ENCODE data around the gene PCDHGA2. TPM values are rescaled to one million over a fixed set of nuclear protein-coding genes. Genes with fewer than 3 reads are reported as not detected.

Gene PCDHGA2
- total RNA-seq, 1 experiment from 2014 or later: 0.96 TPM

GRCh38 chr5:141326088-141326854, 12.3 kb upstream of the PCDHGA2 start:
- peak overlapping the region; percentile 98 for H3K27ac Mint-ChIP-seq
- ATAC-seq: peak; percentile 91
- H3K9me3 Mint-ChIP-seq: peaks cover 42% of the 10 kb centered on the region
- ChIA-PET POLR2A (interaction anchor here (0.6 to 0.7 kb wide), 2 partner anchors 72 to 181 kb away, joined by 3 to 6 read pairs; no protein-coding TSS in a partner anchor), CTCF (interaction anchor here (0.6 to 1.7 kb wide), 9 partner anchors 13 to 244 kb away, joined by 3 to 10 read pairs (median 3); partner anchors contain the start of genes PCDHB14, PCDHB15, PCDHB16 and PCDHGA2)
- peak; percentile 76 for DNase-seq (ENCODE audit: low spot score)
- peaks cover 10% of the 10 kb centered on the region for H3K36me3 Mint-ChIP-seq
- H3K4me1 Mint-ChIP-seq: peaks cover 7% of the 10 kb centered on the region
- peaks cover 12% of the 10 kb centered on the region for H3K27me3 Mint-ChIP-seq (ENCODE audit: low read depth)
- peak overlapping the region; percentile 90 for H3K4me3 Mint-ChIP-seq
- TF ChIP-seq PREB (CRISPR knock-in tag; IDR thresholded peaks at IDR 0.05; ENCODE audit: borderline replicate concordance) (no peak), NFYB (CRISPR knock-in tag; conservative IDR thresholded peaks at IDR 0.05; ENCODE audit: low read depth) (no peak), NR3C1 (CRISPR knock-in tag; conservative IDR thresholded peaks at IDR 0.05; ENCODE audit: low read depth) (no peak), ZMAT4 (CRISPR knock-in tag; IDR thresholded peaks at IDR 0.05) (no peak), ZNF232 (CRISPR knock-in tag; IDR thresholded peaks at IDR 0.05) (no peak), SMAD3 (CRISPR knock-in tag; IDR thresholded peaks at IDR 0.05; ENCODE audit: borderline replicate concordance) (no peak), CTCF (IDR thresholded peaks at IDR 0.05) (peak; percentile 43; the same call in 1 of the 2 replicates), ZNF263 (CRISPR knock-in tag; IDR thresholded peaks at IDR 0.05; ENCODE audit: low read depth) (no peak), EMX1 (CRISPR knock-in tag; IDR thresholded peaks at IDR 0.05) (no peak), ZSCAN18 (CRISPR knock-in tag; IDR thresholded peaks at IDR 0.05) (no peak), FOXJ3 (CRISPR knock-in tag; IDR thresholded peaks at IDR 0.05; ENCODE audit: borderline replicate concordance) (no peak), USF1 (CRISPR knock-in tag; IDR thresholded peaks at IDR 0.05) (no peak), MAX (CRISPR knock-in tag; IDR thresholded peaks at IDR 0.05) (peak; percentile 46; the same call in 1 of the 2 replicates), ZNF425 (CRISPR knock-in tag; conservative IDR thresholded peaks at IDR 0.05) (no peak)

DNA sequence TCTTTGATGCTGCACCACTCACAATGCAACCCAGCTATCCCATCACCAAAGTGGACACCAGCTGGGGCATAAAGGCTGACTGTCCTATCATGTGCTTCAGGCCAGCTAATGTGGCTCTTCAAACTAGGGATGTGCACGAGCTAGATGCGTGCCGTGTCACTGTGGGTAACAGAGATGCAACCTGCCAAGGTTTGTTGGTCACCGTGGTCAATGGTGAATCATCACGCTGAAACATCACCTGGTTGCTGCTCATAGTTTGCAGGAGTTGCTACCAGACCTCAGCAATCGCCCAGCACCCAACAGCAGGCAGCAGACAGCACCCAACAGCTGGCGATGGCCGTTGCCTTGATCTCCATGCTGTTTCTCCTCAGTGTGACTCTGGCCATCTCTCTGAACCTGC, 10.3 kb upstream of the PCDHGA2 start:
- ATAC-seq (no peak), DNase-seq (ENCODE audit: low spot score) (no peak)
- Mint-ChIP-seq H3K4me1 (peaks cover 7% of the 10 kb centered on the region), H3K27me3 (ENCODE audit: low read depth) (peaks cover 12% of the 10 kb centered on the region), H3K36me3 (peaks cover 26% of the 10 kb centered on the region), H3K27ac (no peak overlapping the region), H3K9me3 (peaks cover 52% of the 10 kb centered on the region), H3K4me3 (no peak overlapping the region)
- ChIA-PET POLR2A (no interaction called here), CTCF (interaction anchor here (1.1 to 3.2 kb wide), 6 partner anchors 9 to 129 kb away, joined by 3 to 46 read pairs (median 4); partner anchors contain the start of genes PCDHB11, PCDHB15, PCDHGA2 and PCDHGB1)
- TF ChIP-seq ZNF121 (CRISPR knock-in tag; IDR thresholded peaks at IDR 0.05): no peak
- no peak for TF ChIP-seq ESRRA (CRISPR knock-in tag; IDR thresholded peaks at IDR 0.05; ENCODE audit: borderline replicate concordance)
- TF ChIP-seq NR2C2 (CRISPR knock-in tag; IDR thresholded peaks at IDR 0.05): no peak
- no peak for TF ChIP-seq CTCF (IDR thresholded peaks at IDR 0.05)
- TF ChIP-seq SOX15 (CRISPR knock-in tag; IDR thresholded peaks at IDR 0.05): no peak
- TF ChIP-seq, protein P1, sequence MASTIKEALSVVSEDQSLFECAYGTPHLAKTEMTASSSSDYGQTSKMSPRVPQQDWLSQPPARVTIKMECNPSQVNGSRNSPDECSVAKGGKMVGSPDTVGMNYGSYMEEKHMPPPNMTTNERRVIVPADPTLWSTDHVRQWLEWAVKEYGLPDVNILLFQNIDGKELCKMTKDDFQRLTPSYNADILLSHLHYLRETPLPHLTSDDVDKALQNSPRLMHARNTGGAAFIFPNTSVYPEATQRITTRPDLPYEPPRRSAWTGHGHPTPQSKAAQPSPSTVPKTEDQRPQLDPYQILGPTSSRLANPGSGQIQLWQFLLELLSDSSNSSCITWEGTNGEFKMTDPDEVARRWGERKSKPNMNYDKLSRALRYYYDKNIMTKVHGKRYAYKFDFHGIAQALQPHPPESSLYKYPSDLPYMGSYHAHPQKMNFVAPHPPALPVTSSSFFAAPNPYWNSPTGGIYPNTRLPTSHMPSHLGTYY (CRISPR knock-in tag; IDR thresholded peaks at IDR 0.05): no peak
- no peak for TF ChIP-seq NR1H2 (CRISPR knock-in tag; IDR thresholded peaks at IDR 0.05)
- no peak for TF ChIP-seq ZSCAN18 (CRISPR knock-in tag; IDR thresholded peaks at IDR 0.05)

Measured in WTC11 (cell line).